Thyroid gland (tissue), 4 donors: ENCODE measurements around the gene EFR3B.

Experiments
- POLR2A ChIP-seq, 2 donors: fragments of 450-650 bp; IDR thresholded peaks; one replicate each; pipeline ENCODE4 v1.6.1; 2017; ENCODE audit warnings: antibody characterized with exemption in 2 of 2, mild to moderate bottlenecking in 2 of 2, moderate library complexity in 1 of 2
- TF ChIP-seq, protein P1 (sequence below), 6 experiments: fragments of 200-600 bp in 3 of 6; fragments of 450-650 bp in 3 of 6; sonication (generic) in 3 of 6; IDR thresholded peaks; one replicate each; pipeline ENCODE4 v1.5.1; 2016 to 2019; ENCODE audit warnings: antibody characterized with exemption in 6 of 6, mild to moderate bottlenecking in 2 of 6, inconsistent platforms in 1 of 6, moderate library complexity in 1 of 6

- TF ChIP-seq, protein P1, sequence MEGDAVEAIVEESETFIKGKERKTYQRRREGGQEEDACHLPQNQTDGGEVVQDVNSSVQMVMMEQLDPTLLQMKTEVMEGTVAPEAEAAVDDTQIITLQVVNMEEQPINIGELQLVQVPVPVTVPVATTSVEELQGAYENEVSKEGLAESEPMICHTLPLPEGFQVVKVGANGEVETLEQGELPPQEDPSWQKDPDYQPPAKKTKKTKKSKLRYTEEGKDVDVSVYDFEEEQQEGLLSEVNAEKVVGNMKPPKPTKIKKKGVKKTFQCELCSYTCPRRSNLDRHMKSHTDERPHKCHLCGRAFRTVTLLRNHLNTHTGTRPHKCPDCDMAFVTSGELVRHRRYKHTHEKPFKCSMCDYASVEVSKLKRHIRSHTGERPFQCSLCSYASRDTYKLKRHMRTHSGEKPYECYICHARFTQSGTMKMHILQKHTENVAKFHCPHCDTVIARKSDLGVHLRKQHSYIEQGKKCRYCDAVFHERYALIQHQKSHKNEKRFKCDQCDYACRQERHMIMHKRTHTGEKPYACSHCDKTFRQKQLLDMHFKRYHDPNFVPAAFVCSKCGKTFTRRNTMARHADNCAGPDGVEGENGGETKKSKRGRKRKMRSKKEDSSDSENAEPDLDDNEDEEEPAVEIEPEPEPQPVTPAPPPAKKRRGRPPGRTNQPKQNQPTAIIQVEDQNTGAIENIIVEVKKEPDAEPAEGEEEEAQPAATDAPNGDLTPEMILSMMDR (IDR thresholded peaks at IDR 0.05) = no peak
- TF ChIP-seq POLR2A (IDR thresholded peaks at IDR 0.05) = no peak
Measured at GRCh38 chr2:25132299-25132635, 90.4 kb downstream of the EFR3B start.
